Measurements from ENCODE around the gene LRRC37B.
"Not testable (repeated sequence)": the region's sequence is repeated elsewhere in the genome, so short reads cannot be mapped to it uniquely, and the experiment has no call there.

LRRC37B gene

DNA sequence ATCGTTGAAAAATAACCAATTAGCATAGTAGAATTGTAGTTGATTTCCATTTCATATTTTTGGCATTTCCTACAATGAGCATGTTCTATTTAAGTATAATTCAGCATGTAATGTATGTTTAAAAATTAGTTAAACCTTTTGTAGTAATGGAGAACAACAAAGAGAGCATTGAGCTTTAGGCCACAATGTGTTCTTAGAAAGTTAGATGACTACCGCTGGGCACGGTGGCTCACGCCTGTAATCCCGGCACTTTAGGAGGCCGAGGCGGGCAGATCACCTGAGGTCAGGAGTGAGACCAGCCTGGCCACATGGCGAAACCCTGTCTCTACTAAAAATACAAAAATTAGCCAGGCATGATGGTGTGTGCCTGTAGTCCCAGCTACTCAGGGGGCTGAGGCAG, 93.1 kb downstream of the LRRC37B start:
- DNase-seq, result not testable (repeated sequence)

DNA sequence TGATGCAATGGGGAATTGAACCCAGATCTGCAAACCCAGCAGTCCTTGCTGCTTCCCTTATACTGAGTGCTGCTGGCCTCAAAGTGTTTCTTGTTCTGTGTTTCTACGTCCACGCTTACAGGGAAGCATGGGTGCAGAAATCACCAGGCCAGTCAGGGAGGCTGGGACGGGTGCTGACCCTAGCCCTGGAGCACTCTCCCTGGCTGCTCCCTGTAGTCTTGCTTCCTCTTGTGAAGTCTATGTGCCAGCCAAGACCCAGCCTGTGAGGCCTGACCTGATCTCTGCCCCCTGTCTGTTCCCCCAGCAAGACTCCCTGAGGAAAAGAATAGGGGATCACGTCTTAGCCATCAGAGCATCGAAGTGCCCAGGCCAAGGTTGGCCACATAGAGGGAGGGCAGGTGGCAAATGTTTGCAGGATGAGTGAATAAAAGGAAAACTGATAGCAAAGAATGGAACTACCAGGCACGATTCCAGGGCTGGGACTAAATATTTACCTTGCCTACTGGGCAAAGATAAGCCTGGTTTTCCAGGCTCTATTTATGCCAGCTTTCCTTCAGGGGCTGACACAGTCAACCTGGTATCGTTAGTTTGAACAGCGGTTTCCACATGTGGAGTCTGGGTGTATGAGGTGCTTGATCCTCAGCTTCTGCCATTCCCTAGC, 93.9 kb downstream of the LRRC37B start:
- DNase-seq, result no peak

DNA sequence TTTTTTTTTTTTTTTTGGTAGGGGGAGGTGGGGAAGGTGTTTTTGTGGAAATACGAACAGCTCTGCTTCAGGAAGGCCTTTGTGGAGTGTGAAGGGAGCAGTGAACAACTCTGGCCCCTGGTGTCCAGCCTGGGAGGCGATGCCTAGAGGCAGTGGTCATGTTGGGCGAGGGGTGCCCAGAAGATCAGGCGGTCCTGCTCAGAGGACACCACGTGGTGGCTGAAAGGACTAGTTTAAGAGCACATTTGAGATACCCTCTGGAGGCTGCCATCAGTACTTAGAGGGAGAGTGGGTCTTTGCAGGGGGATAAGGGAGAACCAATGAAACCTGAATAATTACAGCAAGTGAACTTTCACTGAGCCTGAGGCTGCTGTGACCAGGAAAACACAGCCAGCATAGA, 95.0 kb downstream of the LRRC37B start:
- DNase-seq, result no peak

DNA sequence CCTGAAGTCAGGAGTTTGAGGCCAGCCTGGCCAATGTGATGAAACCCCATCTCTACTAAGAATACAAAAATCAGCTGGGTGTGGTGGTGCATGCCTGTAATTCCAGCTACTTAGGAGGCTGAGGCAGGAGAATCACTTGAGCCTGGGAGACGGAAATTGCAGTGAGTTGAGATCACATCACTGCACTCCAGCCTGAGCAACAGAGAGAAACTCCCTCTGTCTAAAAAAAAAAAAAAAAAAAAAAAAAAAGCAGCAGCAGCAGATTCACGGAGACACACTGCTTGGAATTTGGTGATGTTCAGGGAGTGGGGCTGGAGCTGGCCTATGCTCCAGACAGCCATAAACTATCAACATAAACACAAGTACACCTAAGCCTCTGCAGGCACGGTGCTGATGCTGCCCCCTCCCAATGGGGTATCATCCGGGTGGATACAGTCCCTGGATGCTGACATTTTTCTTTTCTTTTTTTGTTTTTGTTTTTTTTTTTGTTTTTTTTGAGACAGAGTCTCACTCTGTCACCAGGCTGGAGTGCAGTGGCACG, 95.5 kb downstream of the LRRC37B start:
- DNase-seq, result no peak
